Mucosa of gallbladder (tissue), 1 donor: ENCODE data around the gene HSPB7. TPM values are rescaled to one million over a fixed set of nuclear protein-coding genes. Genes with fewer than 3 reads are reported as not detected.
A peak's percentile ranks its signal among the peaks of the same experiment; 100 is the strongest.
"Not testable (repeated sequence)": the region's sequence is repeated elsewhere in the genome, so short reads cannot be mapped to it uniquely, and the experiment has no call there.

ENCODE experiments used
- DNase-seq: peaks from one replicate; pipeline ENCODE4 v3.0.0-alpha.2; 2020; ENCODE audit warnings: low spot score
- total RNA-seq: library from RNA; stranded (reverse); gene quantifications from one replicate; pipeline ENCODE4 v1.2.1, GENCODE V29; 2021
- donor health status: DM: no; HTN: no; CAD: no.

The HSPB7 gene
- total RNA-seq, 1 donor from 2014 or later, result 187 TPM

DNA sequence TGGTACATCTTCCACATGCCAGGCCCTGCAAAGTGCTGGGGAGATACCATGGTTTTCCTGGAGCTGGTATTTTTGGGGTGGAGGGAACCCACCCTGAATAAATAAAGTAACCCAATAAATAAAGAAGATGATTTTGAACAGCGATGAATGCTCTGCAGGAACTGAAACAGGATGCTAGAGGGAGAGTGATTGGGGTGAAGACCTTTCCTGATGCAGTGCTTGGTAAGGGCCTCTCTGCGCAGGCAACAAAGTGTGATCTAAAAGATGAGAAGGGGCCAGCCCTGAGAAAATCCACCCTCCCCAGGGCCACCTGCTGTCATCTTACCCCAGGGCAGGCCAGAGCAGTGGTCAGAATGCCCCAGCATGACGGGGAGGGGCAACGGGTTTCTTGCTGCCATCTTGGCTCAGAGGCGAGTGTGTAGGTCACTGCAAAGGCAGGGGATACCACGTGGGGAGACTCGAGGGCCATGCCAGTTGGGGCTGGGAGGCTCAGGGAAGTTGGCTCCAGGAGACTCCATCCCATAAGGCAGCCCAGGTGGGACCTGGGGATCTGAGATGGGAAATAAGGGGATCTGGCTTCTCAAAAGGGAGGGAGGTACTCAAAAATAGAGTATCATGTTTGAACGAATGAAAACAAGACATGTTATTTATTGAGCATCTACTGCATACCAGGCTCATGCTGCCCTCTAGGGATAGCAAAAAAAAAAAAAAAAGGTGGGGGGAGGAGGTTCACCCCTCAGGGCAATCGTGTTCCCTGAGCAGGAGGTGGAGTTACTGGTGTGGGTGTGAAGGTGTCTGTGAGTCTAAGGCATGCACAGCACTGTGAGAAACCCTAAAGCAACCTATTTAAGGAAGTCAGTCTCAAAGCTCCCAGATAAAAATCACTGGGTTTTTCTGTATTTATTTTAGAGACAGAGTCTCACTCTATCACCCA lies 11.0 kb downstream of the HSPB7 start:
- DNase-seq, result no peak

GRCh38 chr1:16006010-16006409 lies 11.8 kb downstream of the HSPB7 start:
- DNase-seq, result no peak

- DNase-seq, result no peak
Measured at GRCh38 chr1:16005597-16005996, 12.2 kb downstream of the HSPB7 start.

GRCh38 chr1:16001274-16001673 lies 16.6 kb downstream of the HSPB7 start:
- not testable (repeated sequence) for DNase-seq

GRCh38 chr1:15998929-15999328 lies 18.9 kb downstream of the HSPB7 start:
- DNase-seq, result no peak

DNA sequence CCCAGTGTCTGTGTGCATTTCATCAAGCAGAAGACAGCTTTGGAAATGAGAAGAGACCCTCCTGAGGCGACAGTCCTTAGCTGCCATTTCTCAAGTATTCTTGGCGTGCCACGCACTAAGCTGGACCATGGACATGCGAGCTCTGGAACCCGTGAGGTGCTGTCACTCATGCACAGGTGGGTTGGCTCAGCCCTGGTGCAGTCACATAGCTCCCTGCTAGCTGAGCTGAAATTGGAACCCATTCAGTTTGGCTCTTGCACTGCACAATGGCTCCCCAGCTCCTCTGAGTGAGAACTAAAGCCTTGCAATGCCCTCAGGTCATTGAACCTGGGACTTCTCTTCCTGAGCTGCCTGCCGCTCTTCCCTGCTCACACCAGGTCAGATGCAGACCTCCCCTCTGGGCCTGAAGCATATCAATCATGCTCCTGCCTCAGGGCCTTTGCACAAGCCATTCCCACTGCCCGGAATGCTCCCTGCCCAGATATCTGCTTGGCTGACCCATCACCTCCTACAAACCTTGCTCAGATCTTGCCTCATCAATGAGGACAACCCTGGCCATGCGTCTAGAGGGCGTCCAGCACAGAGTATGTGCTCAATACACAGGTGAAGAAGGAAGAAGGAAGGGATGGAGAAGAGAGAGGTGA lies 20.1 kb downstream of the HSPB7 start:
- no peak for DNase-seq

DNA sequence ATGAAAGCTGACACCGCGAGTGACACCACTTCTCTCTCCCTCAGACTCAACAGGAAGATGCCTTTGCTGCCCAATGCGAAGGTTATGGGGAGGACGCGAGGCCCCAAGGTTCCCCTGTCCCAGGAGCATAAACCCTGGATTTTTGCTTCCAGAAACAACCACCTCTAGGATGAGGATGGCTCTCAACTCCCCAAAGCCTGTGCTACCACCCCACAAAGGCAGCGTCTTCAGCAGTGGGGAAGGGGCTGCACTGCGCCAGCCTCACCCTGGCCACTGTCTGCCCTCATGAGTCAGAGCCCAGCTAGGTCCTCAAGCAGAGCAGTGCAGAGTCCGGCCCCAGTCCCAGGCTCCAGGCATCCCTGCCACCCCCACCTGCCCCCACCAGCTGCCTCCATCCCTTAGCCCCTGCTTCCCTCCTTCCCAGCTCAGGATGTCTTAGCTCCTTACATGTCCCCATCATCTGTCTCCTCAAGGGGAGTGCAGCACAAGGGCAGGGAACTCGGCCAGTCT lies 20.7 kb downstream of the HSPB7 start:
- DNase-seq, result no peak

- DNase-seq, result peak; percentile 56
Measured at GRCh38 chr1:15994590-15995351, 23.1 kb downstream of the HSPB7 start.

DNA sequence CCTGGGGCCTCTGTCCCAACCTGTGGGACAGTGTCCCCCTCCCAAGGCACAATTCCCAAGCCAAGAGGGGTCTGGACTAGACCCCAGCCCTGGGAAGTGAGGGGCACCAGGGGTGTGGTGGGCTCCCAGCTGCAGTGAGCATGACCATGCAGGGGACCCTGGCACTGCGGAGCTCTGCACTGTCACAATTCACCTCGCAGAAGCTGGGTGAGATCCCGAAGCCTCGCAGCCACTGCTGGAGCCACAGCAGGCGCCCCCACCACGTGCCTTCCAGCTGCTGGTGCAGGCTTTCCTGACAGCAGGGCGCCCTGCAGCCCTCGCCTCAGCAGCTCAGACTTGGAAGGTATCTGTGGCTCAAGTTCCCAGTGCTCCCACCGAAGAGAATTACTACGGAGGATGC lies 23.8 kb downstream of the HSPB7 start:
- DNase-seq, result no peak

DNA sequence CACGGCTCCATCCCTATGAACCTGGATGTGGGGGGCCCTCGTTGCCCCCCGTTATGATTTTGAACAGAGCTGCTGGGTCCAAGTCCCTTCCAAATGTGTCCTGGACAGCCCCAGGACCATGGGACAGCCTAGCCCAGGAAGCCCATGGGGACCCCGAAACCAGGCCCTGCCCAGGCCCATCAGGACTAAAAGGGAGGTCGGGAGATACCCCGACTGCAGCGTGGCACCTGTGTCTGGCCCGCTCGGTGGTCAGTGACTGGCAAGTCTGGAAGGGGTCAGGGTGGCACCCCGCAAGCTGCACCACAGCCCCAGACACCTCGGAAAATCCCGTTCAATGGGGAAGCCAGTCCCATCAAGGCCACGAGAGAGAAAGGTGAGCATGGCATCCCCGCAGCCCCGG lies 24.2 kb downstream of the HSPB7 start:
- no peak for DNase-seq

DNA sequence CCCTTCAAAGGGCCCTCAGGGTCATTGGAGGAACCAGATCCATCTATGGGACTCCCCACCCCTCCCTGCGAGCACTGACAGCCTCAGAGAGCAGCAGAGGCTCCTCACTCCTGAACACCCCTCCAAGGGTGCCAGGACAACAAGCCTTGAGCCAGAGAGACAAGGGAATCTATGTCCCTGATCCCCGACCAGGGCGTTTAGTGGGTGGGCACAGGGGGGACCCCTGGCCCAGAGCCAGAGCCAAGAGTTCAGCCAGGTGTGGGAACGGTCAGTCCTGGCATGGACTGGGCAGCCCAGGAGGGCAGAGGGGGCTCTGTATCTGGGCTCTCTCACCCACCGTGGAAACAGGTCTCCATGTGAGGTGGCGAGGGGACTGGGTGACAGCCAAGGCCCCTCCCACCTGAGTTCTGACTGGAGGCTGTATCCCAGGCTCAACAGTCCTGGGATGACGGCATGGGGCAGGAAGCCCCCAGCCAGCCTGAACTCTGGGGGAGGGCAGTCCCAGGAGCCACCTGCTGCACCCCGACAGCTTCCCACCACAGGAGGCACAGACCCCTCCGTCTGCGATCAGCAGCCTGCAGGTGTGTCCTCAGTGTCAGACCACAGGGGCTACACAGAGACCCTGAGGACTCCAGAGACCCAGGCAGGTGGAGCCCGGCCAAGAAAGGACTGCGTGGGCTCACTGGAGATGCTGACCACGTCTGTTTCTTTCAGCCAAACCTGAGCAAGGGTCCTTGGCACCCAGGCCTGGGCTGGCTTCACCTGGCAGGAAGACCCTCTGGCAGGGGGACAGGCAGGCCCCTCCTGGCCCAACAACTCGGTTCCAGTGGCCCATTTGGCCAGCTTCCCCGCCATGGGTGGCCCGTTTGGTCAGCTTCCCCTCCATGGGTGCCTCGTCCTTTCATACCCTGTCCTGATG lies 25.0 kb downstream of the HSPB7 start:
- DNase-seq, result no peak

- DNase-seq, result no peak
Measured at GRCh38 chr1:15992187-15992553, 25.7 kb downstream of the HSPB7 start.

DNA sequence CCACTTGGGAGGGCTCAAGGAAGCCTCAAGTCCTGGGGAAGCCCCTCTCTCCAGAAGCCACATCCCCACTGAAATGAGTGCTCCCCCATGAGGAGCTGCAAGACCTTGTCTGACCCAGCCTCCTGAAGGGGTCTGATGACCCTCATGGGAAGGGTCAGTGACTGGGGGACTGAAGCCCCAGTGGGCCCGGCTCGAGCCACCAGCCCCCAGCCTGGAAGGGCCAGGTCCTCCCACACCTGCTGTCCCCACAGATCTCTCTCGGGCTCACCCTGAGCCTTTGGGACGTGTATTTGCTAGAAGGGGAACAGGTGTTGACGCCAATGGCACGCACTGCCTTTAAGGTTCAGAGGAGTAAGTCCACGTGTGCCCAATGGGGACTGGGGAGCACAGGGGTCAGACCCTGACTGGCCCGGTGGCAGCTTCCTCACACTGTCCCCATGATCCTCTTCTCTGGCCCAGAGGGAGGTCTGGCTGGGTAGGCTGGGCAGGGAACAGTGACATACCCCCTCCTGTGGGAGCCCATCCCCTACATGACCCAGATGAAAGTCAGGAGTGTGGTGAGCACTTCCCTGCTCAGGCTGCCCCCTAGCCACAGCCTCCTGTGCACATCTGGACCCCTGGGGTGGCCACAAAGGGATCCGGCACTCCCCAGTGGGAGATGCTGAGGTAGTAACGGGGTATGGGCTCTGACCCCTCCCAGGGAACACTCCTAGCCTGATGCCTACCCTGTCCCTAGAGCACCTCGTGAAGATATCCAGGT lies 26.2 kb downstream of the HSPB7 start:
- no peak for DNase-seq

GRCh38 chr1:15989776-15990175 lies 28.1 kb downstream of the HSPB7 start:
- DNase-seq, result no peak

DNA sequence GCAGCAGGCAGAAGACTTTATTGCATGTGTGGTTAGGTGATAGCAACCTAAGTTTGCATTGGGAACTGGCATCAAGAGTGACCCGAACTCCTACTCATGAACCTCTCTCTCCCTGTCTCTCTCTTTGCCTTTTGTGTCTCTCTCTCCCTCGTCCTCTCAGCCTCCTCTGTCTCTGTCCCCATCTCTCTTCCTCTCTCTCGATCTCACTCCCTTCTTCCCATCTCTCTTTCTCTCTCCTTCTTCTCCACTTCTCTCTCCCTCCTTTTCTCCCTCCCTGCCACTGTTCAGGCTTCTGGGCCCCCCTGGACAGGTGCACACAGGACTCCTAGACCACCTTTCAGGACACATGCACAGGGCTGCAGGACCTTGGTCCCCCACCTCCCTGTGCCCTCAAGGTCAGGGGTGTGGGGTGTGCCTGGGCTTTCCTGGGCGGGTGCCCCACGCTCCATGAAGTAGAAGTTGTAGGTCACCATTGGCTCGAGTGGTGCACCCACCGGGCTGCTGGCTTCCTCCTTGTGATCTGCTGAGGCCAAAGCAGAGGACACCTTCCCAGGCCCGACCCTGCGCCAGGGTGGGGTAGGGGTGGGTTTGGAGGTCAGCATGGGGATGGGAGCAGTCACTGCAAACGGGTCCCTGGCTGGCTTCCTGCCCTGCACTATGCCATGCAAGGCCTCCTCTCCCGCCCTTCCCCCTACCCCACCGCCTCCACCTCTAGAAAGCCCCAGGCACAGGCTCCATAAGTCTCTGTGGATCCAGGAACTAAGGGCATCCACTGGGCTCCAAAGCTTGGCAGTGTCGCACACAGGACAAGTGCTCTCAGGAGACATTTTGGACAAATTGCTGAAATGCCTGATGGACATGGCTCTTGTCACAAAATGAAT lies 28.7 kb downstream of the HSPB7 start:
- no peak for DNase-seq

- DNase-seq, result no peak
Measured at GRCh38 chr1:15985611-15986297, 32.1 kb downstream of the HSPB7 start.

- no peak for DNase-seq
Measured at GRCh38 chr1:15983275-15983674, 34.6 kb downstream of the HSPB7 start.

- DNase-seq, result no peak
Measured at GRCh38 chr1:15981679-15982078, 36.2 kb downstream of the HSPB7 start.

DNA sequence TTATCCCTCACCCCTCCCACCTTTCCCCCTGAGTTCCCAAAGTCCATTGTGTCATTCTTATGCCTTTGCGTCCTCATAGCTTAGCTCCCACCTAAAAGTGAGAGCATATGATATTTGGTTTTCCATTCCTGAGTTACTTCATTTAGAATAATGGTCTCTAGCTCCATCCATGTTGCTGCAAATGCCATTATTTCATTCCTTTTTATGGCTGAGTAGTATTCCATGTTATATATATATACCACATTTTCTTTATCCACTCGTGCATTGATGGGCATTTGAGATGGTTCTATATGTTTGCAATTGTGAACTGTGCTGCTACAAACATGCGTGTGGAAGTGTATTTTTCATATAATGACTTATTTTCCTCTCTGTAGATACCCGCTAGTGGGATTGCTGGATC lies 39.9 kb downstream of the HSPB7 start:
- DNase-seq, result not testable (repeated sequence)
